HG03575 (cell line): ENCODE data around the gene H2AZ2.
A peak's percentile ranks its signal among the peaks of the same experiment; 100 is the strongest.
"Not testable (repeated sequence)": the region's sequence is repeated elsewhere in the genome, so short reads cannot be mapped to it uniquely, and the experiment has no call there.

ENCODE experiments used
- ATAC-seq: cut with Tn5 transposase; IDR thresholded peaks from one replicate; pipeline ENCODE4 v1.9.1; 2021; ENCODE audit not compliant: unreplicated experiment, insufficient number of reproducible peaks, low FRiP score; ENCODE audit errors: extremely low read depth

Gene H2AZ2

DNA sequence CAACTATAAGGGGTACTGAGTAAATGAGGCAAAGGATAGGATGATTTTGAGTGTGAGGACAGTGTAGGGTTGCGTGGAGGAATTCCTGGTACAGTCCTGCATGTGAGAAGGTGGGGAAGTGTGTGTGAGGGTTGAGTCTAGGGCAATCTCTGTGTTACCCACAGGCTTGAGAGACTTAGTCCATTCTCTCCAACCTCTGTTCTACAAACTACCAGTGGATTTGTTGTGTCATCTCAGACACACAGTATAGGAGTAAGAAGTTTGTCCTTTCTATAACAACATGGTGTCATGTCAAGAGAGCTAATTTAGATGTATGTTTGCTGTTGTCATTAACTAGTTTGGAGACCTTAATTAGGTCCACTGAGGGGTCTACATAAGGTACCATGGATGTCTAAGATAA is 24.9 kb upstream of the H2AZ2 start:
- ATAC-seq: no peak

DNA sequence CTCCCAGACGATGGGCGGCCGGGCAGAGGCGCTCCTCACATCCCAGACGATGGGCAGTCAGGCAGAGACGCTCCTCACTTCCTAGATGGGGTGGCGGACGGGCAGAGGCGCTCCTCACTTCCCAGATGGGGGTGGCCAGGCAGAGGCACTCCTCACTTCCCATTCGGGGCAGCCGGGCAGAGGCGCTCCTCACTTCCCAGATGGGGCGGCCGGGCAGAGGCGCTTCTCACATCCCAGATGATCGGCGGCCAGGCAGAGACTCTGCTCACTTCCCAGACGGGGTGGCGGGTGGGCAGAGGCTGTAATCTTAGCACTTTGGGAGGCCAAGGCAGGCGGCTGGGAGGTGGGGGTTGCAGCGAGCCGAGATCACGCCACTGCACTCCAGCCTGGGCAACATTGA is 24.0 kb upstream of the H2AZ2 start:
- not testable (repeated sequence) for ATAC-seq

DNA sequence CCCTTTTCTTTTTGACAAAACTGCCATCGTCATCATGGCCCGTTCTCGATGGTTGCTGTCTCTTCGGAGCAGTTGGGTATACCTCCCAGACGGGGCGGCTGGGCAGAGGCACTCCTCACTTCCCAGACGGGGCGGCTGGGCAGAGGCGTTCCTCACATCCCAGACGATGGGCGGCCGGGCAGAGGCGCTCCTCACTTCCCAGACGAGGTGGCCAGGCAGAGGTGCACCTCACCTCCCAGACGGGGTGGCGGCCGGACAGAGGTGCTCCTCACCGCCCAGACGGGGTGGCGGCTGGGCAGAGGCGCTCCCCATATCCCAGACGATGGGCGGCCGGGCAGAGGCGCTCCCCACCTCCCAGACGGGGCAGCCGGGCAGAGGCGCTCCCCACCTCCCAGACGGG is 22.9 kb upstream of the H2AZ2 start:
- ATAC-seq: not testable (repeated sequence)

- ATAC-seq: not testable (repeated sequence)
Measured at GRCh38 chr7:44870336-44870735, 22.4 kb upstream of the H2AZ2 start.

- ATAC-seq: no peak
Measured at GRCh38 chr7:44867073-44867995, 19.4 kb upstream of the H2AZ2 start.

DNA sequence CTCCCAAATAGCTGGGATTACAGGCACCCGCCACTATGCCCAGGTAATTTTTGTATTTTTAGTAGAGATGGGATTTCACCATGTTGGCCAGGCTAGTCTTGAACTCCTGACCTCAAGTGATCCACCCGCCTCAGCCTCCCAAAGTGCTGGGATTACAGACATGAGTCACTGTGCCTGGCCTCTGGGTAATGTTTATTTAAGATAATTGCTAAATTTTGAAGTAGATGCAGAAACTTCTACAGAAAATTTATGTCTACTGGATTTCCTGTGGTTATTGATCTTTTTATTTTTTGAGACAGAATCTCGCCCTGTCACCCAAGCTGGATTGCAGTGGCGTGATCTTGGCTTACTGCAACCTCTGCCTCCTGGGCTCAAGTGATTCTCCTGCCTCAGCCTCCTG is 14.1 kb upstream of the H2AZ2 start:
- not testable (repeated sequence) for ATAC-seq

- no peak for ATAC-seq
Measured at GRCh38 chr7:44858161-44858560, 10.3 kb upstream of the H2AZ2 start.

GRCh38 chr7:44854644-44855364 is 6.9 kb upstream of the H2AZ2 start:
- ATAC-seq: no peak

DNA sequence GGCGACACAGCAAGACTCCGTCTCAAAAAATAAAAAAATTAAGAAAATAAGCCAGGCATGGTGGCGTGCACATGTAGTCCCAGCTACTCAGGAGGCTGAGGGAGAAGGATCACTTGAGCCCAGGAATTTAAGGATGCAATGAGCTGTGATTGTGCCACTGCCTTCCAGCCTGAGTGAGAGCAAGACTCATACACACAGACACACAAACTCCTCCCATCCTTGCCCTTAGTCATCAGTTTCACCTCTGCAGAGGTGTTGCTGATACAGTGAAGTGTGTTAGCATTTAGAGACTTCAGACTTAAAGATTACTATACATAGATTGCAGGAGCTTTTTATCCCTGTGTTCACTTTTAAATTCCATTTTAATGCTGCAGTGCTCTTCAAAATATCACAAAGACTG is 5.5 kb upstream of the H2AZ2 start:
- ATAC-seq: no peak

- no peak for ATAC-seq
Measured at GRCh38 chr7:44852590-44852989, 4.7 kb upstream of the H2AZ2 start.

- no peak for ATAC-seq
Measured at GRCh38 chr7:44849885-44850544, 2.1 kb upstream of the H2AZ2 start.

DNA sequence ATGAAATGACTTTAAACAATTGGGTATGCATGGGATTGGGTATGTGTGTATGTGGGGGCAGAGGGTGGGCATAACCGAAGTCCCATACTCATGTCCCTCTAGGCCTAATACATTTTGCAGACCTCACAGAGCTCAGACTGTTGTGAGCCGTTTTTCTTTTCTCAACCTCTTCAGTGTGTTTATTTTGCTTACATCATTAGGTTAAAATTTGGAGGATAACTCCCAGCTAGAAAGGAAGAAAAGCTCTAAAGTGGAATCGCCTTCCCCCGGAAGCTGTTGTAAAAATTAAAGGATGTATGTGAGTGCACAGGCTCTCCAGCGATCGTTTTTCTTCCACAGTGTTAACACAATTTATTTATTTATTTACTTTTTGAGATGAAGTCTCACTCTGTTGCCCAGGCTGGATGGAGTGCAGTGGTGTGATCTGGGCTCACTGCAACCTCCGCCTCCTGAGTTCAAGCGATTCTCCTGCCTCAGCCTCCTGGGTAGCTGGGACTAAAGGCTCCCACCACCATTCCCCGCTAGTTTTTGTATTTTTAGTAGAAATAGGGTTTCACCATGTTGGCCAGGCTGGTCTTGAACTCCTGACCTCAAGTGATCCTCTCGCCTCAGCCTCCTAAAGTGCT is 1.5 kb upstream of the H2AZ2 start:
- no peak for ATAC-seq

- peak; percentile 28 for ATAC-seq
Measured at GRCh38 chr7:44847509-44847919, 373 bp downstream of the H2AZ2 start.

- no peak for ATAC-seq
Measured at GRCh38 chr7:44846816-44847508, 925 bp downstream of the H2AZ2 start.

DNA sequence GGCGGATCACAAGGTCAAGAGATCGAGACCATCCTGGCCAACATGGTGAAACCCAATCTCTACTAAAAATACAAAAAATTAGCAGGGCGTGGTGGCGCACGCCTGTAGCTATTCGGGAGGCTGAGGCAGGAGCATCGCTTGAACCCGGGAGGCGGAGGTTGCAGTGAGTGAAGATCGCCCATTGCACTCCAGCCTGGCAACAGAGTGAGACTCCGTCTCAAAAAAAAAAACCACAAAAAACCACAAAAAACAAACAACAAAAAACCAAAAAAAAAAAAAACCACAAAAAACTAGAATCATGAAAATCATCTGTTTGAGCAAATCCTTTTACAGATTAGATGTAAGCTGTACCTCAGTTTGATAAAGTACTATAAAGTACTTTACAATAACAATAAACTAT is 1.5 kb downstream of the H2AZ2 start:
- not testable (repeated sequence) for ATAC-seq

DNA sequence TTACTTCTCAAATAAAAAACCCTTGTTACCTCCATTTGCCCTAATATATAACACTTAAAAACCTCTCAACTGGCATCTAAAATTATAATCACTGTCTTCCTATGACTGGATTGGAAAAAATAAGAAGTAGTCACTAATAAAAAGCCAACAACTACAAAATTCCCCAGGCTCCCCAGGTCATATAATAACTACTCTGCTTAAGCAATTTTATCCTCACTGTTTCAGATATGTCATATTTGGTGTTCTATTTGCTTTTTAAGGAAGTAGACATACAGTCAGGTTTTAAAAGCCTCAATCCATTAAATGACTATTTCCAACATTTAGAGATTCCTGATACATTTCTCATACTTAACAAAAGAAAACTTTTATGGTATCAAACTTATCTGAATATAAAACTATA is 2.4 kb downstream of the H2AZ2 start:
- no peak for ATAC-seq

DNA sequence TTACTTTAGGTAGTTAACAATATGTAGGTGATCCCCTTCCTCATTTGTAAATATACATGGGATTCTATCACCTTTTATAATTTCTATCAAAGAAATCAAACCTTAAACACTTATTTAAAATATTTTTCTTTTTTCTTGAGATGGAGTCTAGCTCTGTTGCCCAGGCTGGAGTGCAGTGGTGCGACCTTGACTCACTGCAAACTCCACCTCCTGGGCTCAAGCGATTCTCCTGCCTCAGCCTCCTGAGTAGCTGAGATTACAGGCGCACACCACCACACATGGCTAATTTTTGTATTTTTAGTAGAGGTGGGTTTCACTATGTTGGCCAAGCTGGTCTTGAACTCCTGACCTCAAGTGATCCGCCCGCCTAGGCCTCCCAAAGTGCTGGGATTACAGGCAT is 4.4 kb downstream of the H2AZ2 start:
- ATAC-seq: not testable (repeated sequence)

DNA sequence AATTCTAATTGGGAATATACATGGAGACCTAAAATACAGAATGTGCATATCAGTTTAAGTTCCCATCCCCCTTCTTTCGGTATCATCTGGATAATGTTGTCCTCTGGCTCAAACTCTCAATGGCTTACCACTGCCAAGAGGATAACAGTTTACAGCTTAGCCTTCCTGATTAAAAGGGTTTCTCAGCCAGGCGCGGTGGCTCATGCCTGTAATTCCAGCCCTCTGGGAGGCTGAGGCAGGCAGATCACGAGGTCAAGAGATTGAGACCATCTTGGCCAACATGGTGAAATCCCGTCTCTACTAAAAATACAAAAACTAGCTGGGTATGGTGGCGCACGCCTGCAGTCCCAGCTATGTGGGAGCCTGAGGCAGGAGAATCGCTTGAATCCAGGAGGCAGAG is 5.2 kb downstream of the H2AZ2 start:
- not testable (repeated sequence) for ATAC-seq

DNA sequence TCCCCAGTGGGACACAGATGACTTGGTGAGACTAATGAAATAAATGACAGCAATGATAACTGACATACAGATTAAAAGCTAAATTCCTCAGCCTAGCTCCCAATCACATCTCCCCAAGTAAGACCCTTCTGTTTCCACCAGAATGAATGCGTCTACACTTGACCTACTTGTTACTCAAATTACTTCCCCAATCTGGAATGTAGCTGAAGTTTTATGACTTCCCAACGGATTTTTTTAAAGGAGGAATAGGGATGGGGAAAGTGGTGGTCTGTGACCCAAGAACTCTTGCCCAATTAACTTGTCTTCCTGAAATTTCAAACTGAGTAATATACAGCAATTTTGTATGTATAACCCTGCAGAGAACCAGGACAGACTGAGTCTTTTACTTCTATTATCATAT is 9.1 kb downstream of the H2AZ2 start:
- ATAC-seq: no peak
